GM10248 (cell line): Measurements from ENCODE around the gene DLGAP1.

Source experiments
- CTCF ChIA-PET: fragments of 300-600 bp; sonication (Branson Sonifier 250); formaldehyde crosslinking; extraction: SDS; loops from one replicate; lab custom pipeline; 2021; ENCODE audit warnings: antibody characterized with exemption; lab: Yijun Ruan, JAX
- POLR2A ChIA-PET: fragments of 350-650 bp; sonication (Branson Sonifier 250); formaldehyde crosslinking; extraction: SDS; loops from one replicate; lab custom pipeline; 2020; ENCODE audit warnings: antibody characterized with exemption; lab: Yijun Ruan, JAX
- DNase-seq: peaks from one replicate; pipeline ENCODE4 v3.0.0; 2012; ENCODE audit errors: extremely low spot score
- CTCF ChIP-seq: IDR thresholded peaks from 2 replicates; pipeline ENCODE4 v1.5.1; 2012; ENCODE audit warnings: mild to moderate bottlenecking, low read depth; ENCODE audit errors: extremely low read depth, missing control alignments, control extremely low read depth

Gene DLGAP1

GRCh38 chr18:3593381-3593903, 861.7 kb downstream of the DLGAP1 start:
- no peak for TF ChIP-seq CTCF
- no peak for DNase-seq
- ChIA-PET POLR2A (no interaction called here), CTCF (interaction anchor here (0.6 to 5.9 kb wide), 29 partner anchors 9 to 347 kb away, joined by 3 to 62 read pairs (median 4); partner anchors contain the start of gene MYL12A)

DNA sequence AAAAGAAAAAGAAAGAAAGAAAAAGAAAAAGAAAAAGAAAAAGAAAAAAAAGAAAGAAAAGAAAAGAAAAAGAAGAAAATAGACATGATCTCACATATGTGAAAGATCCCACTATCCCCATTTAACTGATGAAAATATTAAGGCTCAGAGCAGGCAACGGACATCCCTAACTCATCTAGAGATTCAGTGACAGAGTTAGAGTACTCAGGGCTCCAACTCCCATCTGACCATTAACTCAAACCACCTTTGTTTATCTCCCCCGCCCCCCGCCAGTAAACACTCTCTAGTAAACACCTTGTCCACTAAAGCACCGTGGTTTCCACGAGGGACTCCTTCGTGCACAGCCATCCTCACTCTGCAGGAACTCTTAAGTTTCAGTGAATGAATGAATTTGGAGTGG, 862.2 kb downstream of the DLGAP1 start:
- DNase-seq = no peak
- no peak for TF ChIP-seq CTCF
- POLR2A ChIA-PET = no interaction called here
- CTCF ChIA-PET = interaction anchor here (0.8 to 5.9 kb wide), 8 partner anchors 9 to 346 kb away, joined by 3 to 62 read pairs (median 16); partner anchors contain the start of gene MYL12A

GRCh38 chr18:3590096-3590630, 864.9 kb downstream of the DLGAP1 start:
- TF ChIP-seq CTCF = no peak
- no peak for DNase-seq
- POLR2A ChIA-PET = no interaction called here
- CTCF ChIA-PET = no interaction called here

- peak; percentile 81 for TF ChIP-seq CTCF
- POLR2A ChIA-PET = interaction anchor here (0.5 kb wide), 1 partner anchor 9 kb away, joined by 3 read pairs; no protein-coding TSS in a partner anchor
- DNase-seq = peak; percentile 61
- CTCF ChIA-PET = interaction anchor here (0.7 to 4.6 kb wide), 47 partner anchors 9 to 628 kb away, joined by 3 to 62 read pairs (median 4); partner anchors contain the start of gene MYL12A
Observed at GRCh38 chr18:3585656-3586509, 869.2 kb downstream of the DLGAP1 start.

GRCh38 chr18:3584897-3585460, 870.1 kb downstream of the DLGAP1 start:
- ChIA-PET POLR2A (no interaction called here), CTCF (interaction anchor here (0.7 to 4.6 kb wide), 44 partner anchors 8 to 627 kb away, joined by 3 to 62 read pairs (median 4); partner anchors contain the start of gene MYL12A)
- DNase-seq = no peak
- TF ChIP-seq CTCF = no peak
